HG02642 (cell line): ENCODE results near the gene OR4S2.
A peak's percentile ranks its signal among the peaks of the same experiment; 100 is the strongest.

Experiments used
- ATAC-seq: cut with Tn5 transposase; IDR thresholded peaks from one replicate; pipeline ENCODE4 v1.9.1; 2021; ENCODE audit warnings: mild to moderate bottlenecking; ENCODE audit not compliant: unreplicated experiment, poor library complexity

Gene OR4S2, protein sequence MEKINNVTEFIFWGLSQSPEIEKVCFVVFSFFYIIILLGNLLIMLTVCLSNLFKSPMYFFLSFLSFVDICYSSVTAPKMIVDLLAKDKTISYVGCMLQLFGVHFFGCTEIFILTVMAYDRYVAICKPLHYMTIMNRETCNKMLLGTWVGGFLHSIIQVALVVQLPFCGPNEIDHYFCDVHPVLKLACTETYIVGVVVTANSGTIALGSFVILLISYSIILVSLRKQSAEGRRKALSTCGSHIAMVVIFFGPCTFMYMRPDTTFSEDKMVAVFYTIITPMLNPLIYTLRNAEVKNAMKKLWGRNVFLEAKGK

GRCh38 chr11:55648027-55648426, at the start of gene OR4S2:
Gene OR4S2, plus strand, starts transcription at chr11:55648327. Its CDS starts 2,577 bp downstream, at chr11:55650904.
- no peak for ATAC-seq

DNA sequence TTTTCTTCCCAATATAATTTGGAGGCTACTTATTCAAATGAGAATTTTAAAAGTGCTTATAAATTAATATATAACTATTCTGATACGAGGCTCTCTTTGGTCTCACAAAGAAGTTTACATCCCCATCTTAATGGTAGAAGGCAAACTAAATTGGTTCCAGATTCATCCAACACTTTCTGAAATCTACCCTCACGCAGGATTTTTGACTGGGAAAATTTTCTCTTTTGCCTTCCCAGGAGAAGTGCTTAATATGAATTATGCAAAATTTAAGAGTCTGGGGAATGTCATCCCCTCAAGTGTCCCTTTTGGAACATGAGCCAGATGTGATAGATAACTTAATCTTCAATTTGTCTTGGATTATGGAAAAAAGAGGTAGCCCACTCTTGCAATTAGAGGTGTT, 40.6 kb upstream of the OR4S2 start, which contains the start of gene OR4C11:
OR4C11 (minus strand) TSS at position 101 of the 400 bp plus-strand sequence. CDS start 3,272 bp downstream, outside the sequence.
- no peak for ATAC-seq

GRCh38 chr11:55624531-55624930, 23.6 kb upstream of the OR4S2 start:
- ATAC-seq: no peak

DNA sequence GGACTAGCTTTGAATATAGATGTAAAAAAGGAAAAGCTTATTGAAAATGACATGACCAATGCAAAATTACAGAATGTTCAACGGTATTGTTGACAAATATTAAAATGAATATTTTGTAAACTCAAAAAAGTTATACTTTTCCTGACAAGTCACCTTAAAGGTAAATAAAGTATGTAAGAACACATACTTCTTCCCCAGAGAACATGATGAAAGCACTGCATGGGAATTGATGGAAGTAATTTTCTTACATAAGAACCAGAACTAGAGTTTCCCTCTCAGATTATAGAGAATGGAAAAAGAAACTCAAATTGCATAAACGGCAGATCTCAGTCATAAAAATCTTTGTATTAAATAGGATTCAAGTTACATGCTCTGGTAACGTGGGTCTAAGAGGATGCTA, 13.3 kb upstream of the OR4S2 start, which contains the start of gene OR4P4:
OR4P4 (plus strand) TSS at position 301 of the 400 bp plus-strand sequence.
- no peak for ATAC-seq

DNA sequence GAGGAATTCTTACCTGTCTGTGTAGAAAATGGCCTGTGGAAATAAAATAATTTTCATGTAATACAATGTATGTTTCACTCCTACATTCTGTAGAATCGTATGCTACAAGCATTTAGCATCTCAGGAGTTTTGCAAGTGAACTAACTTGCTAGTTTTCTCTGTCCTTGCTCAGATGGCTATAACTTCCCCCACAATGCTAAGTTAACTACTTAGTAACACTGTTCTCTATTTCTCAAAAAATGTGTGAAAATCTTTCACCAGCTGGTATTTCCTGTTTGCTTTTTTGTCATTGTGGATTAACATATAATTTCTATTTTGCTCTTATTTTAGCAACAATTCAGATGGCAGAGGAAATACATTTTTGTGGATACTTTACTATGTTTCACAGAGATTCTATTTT, 4.4 kb downstream of the OR4S2 start:
- no peak for ATAC-seq

- ATAC-seq: no peak
Observed at GRCh38 chr11:55655096-55655495, 7.0 kb downstream of the OR4S2 start.

DNA sequence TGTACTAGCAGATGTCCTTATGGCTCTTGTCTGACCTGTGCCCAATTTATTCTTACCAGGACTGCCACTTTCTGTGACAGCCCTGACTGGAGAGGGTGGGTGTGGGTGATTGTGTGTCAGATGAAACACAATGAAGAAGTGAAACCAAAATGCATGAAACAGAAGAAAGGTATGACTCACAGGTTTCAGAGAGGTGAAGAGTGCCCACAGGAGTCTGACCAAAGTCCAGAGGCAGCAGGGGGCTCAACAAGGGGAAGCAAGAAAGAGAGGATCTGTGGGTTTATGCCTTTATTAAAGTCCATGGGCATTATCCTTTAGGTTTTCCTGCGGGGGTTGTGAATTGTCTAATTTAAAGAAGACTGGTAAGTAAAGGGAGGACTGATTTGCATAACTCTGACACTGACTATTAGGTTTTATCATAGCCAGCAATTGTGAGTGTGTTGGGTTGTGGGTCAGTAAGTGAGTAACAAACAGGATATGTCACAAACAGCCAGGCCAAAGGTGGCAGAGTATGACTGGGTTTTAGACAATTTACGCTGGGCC, 10.0 kb downstream of the OR4S2 start:
- peak; percentile 98 for ATAC-seq

GRCh38 chr11:55658608-55659007, 10.5 kb downstream of the OR4S2 start:
- peak; percentile 14 for ATAC-seq

DNA sequence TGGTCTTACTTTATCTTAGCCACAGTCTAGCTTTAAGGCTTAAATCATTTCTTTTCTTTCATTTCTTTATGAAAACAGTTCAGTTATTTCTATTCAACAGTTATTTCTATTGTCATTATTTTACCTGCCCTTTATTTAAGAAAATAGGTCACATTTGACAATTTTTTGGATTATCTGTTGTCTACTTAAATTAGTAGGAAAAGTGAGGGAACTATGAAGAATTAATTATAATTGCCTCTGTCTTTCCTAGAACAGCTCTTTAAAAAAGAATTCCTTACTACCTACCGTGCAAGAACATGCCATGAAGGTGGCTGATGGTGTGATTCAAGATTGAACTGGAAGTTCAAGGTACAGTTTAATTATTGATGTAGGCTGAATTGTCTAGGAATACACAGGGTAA, 13.8 kb downstream of the OR4S2 start, which contains the start of gene OR4C6:
OR4C6 (plus strand) TSS at position 301 of the 400 bp plus-strand sequence. CDS start 2,966 bp downstream, outside the sequence.
- no peak for ATAC-seq

DNA sequence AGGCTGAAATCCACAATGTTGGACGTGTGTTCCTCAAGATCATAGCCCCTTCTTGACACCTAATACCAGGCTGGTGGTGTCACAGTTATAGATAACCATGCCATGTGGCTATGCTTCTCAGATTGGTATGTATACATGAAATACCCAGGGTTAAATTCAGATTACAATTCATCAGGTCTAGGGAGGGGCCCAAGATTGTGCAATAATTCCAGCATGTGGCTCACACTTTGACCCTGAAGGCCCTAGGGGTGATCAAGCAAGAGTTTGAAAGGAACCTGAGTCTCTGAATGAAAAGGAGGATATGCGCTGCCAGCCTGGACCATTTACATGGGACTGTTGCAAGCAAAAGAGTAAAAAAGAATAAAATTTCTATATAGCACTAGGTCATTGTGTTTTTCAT, 21.2 kb downstream of the OR4S2 start:
- no peak for ATAC-seq

GRCh38 chr11:55673860-55674259, 25.7 kb downstream of the OR4S2 start:
- ATAC-seq: no peak

DNA sequence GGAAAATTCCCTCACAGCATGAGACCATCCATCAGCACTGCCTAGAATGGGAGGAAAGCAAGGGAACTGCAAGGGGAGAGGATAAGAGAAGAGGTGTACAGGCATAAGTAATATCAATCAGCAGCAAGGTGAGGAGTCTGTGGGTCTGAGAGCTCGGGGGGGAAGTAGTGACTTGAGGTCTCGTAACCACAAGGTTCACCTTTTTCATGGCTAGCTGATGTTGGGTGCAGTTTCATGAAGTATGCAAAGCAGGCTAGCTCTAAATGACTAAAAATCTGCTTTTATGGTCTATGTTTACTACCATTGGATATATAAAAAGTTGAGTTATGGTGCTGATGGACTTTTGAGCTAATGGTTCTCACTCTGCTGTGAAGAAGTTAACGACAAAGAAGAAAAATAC, 49.7 kb downstream of the OR4S2 start:
- ATAC-seq: no peak

DNA sequence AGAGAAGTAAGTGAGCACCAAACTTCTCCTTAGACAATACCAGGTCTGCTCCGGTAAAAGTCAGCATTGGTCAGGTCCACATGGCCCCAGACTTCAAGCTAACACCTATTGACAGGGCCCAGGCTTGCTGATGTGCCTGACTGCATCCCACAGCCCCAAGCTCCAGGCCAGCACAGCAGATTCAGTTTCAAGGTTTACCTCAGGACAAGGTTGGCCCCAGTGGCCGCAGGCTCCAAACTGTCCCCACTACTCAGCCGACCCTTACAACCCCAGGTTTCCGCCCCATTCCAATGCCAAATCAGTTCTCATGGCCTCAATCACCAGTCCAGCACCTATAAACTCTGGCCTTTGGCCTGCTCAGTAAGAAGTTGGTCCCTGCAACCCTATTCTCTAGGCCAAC, 53.3 kb downstream of the OR4S2 start:
- no peak for ATAC-seq
